Endothelial cell (in vitro differentiated cells): ENCODE data around the gene LIPA. TPM values are rescaled to one million over a fixed set of nuclear protein-coding genes. Genes with fewer than 3 reads are reported as not detected.

Source experiments
- DNase-seq: peaks from one replicate; pipeline ENCODE4 v3.0.0; 2021; ENCODE audit warnings: low spot score
- H3K27ac Mint-ChIP-seq: one replicate; pipeline ENCODE4 v1.8.0; 2021; ENCODE audit warnings: mixed read lengths, inconsistent platforms; ENCODE audit not compliant: unreplicated experiment
- H3K27me3 Mint-ChIP-seq: one replicate; pipeline ENCODE4 v1.8.0; 2021; ENCODE audit warnings: mild to moderate bottlenecking, moderate library complexity, mixed read lengths, inconsistent platforms; ENCODE audit not compliant: unreplicated experiment
- H3K36me3 Mint-ChIP-seq: one replicate; pipeline ENCODE4 v1.8.0; 2021; ENCODE audit warnings: mild to moderate bottlenecking, low read depth, mixed read lengths, inconsistent platforms; ENCODE audit not compliant: unreplicated experiment
- H3K4me1 Mint-ChIP-seq: one replicate; pipeline ENCODE4 v1.8.0; 2021; ENCODE audit warnings: mild to moderate bottlenecking, mixed read lengths, inconsistent platforms; ENCODE audit not compliant: unreplicated experiment
- H3K4me3 Mint-ChIP-seq: one replicate; pipeline ENCODE4 v1.8.0; 2021; ENCODE audit warnings: mild to moderate bottlenecking, mixed read lengths, inconsistent platforms; ENCODE audit not compliant: unreplicated experiment
- H3K9me3 Mint-ChIP-seq: one replicate; pipeline ENCODE4 v1.8.0; 2021; ENCODE audit warnings: mixed read lengths, inconsistent platforms; ENCODE audit not compliant: unreplicated experiment
- CTCF ChIP-seq: fragments of 200-600 bp; sonication (generic); IDR thresholded peaks from one replicate; pipeline ENCODE4 v1.5.0; 2021; ENCODE audit warnings: antibody characterized with exemption; ENCODE audit not compliant: unreplicated experiment
- total RNA-seq: library from RNA; stranded (reverse); fragmentation: NEBNext Ultra II Directional; extraction: Animal tissue kit (Norgen Biotek cat#: 25700); gene quantifications from one replicate; pipeline ENCODE4 v1.2.1, GENCODE V29; 2021; ENCODE audit not compliant: unreplicated experiment

LIPA gene
- total RNA-seq, 1 donor from 2014 or later = 84.2 TPM

DNA sequence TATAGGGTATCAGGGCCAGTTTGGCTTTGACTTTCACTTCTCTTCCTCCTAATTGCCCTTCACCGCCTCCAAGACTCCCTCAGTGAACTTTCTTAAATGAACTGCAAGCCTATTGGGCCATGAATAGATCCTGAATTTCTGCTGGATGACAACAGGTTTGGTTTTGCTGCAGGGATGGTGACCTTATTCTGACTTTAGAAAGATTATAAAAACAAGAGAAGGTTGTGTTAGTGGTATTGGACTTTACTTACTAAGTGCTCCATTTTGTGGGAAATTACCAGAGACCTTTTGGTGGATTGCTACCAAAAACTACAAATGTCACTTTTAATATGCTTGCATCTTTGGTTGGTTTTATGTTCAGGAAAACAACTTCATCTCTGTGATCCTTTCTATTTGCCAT, 11.5 kb upstream of the LIPA start:
- no peak overlapping the region for H3K4me3 Mint-ChIP-seq
- no peak overlapping the region for H3K27ac Mint-ChIP-seq
- peaks cover 1% of the 10 kb centered on the region for H3K27me3 Mint-ChIP-seq
- H3K36me3 Mint-ChIP-seq = no peaks in the 10 kb centered on the region
- DNase-seq = no peak
- no peaks in the 10 kb centered on the region for H3K9me3 Mint-ChIP-seq
- no peak for TF ChIP-seq CTCF
- H3K4me1 Mint-ChIP-seq = peaks cover 15% of the 10 kb centered on the region

DNA sequence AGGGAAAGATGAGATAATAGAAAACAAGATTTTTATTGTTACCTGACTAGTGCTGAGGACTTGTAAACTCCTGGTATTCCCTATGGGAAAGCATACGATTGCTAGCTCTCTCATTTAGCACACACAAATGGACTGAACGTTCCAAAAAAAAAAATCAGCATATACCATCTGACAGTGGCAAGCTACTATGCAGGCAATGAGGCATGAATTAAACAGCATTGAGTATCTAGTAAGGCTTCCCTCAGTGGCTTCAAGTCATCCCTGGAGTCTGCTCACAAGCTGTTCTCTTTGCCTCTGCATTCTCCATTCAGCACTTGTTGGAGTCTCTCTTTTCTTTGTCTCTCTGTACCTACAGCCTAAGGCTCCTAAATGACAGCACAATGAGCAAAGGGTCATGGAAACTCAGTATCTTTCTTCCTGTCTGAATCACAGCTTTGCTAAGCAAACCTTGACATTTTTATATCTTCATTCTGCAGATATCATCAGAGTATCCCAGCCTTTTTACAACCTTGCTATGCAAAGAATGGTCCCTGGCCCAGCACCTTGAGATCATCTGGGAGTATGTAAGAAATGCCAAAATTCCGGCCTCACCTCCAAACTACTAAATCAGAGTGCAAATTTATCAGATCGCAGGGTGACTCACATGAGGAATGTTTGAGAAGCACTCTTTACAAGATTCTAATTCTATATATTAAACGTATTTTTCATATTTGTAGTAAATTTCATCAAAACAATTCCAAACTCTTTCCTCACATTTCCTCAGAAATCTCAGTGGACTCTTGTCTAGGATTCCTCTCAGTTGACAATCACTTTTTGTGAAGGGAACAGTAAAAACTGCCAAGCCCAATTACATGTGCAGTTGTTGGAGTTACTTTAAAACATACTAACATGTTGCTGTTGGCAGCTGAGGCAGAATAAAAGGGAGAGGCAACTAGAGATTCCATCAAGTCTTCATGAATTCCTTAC, 10.8 kb upstream of the LIPA start:
- Mint-ChIP-seq H3K9me3 (no peaks in the 10 kb centered on the region), H3K4me3 (no peak overlapping the region), H3K27ac (no peak overlapping the region), H3K4me1 (peaks cover 15% of the 10 kb centered on the region), H3K27me3 (peaks cover 1% of the 10 kb centered on the region), H3K36me3 (no peaks in the 10 kb centered on the region)
- TF ChIP-seq CTCF = no peak
- no peak for DNase-seq

GRCh38 chr10:89258881-89259280, 7.3 kb upstream of the LIPA start:
- no peak for DNase-seq
- no peak for TF ChIP-seq CTCF
- Mint-ChIP-seq H3K36me3 (peaks cover 7% of the 10 kb centered on the region), H3K27ac (no peak overlapping the region), H3K27me3 (no peaks in the 10 kb centered on the region), H3K9me3 (peaks cover 5% of the 10 kb centered on the region), H3K4me1 (peaks cover 12% of the 10 kb centered on the region), H3K4me3 (no peak overlapping the region)

- H3K4me3 Mint-ChIP-seq = no peak overlapping the region
- H3K27me3 Mint-ChIP-seq = no peaks in the 10 kb centered on the region
- peaks cover 12% of the 10 kb centered on the region for H3K4me1 Mint-ChIP-seq
- no peak for TF ChIP-seq CTCF
- DNase-seq = no peak
- peaks cover 13% of the 10 kb centered on the region for H3K36me3 Mint-ChIP-seq
- no peak overlapping the region for H3K27ac Mint-ChIP-seq
- peaks cover 5% of the 10 kb centered on the region for H3K9me3 Mint-ChIP-seq
Measured at GRCh38 chr10:89257581-89257980, 6.0 kb upstream of the LIPA start.

GRCh38 chr10:89256962-89257361, 5.4 kb upstream of the LIPA start:
- Mint-ChIP-seq H3K27ac (no peak overlapping the region), H3K36me3 (peaks cover 13% of the 10 kb centered on the region), H3K4me3 (no peak overlapping the region), H3K9me3 (peaks cover 5% of the 10 kb centered on the region), H3K27me3 (no peaks in the 10 kb centered on the region), H3K4me1 (peaks cover 11% of the 10 kb centered on the region)
- DNase-seq = no peak
- TF ChIP-seq CTCF = no peak
